Esophagus muscularis mucosa (tissue), 4 donors: ENCODE results near the gene EMC10. TPM values are rescaled to one million over a fixed set of nuclear protein-coding genes. Genes with fewer than 3 reads are reported as not detected.

ENCODE experiments used
- DNase-seq: peaks from one replicate; pipeline ENCODE4 v3.0.0-alpha.2; 2017; ENCODE audit errors: extremely low spot score
- H3K27ac ChIP-seq, 4 donors: fragments of 200-600 bp; sonication (generic); replicated peaks in 1 of 4; 1 replicate in 3 of 4; 2 replicates in 1 of 4; pipeline ENCODE4 v1.5.1; 2016 to 2019; ENCODE audit warnings: mild to moderate bottlenecking in 1 of 4
- H3K27me3 ChIP-seq, 4 donors: fragments of 200-600 bp; sonication (generic); one replicate each; pipeline versions ENCODE4 v1.5.1 to v1.6.0; 2016 to 2019
- H3K36me3 ChIP-seq, 4 donors: fragments of 200-600 bp; sonication (generic); one replicate each; pipeline ENCODE4 v1.5.1; 2016 to 2019
- H3K4me1 ChIP-seq, 4 donors: fragments of 200-600 bp; sonication (generic); one replicate each; pipeline ENCODE4 v1.5.1; 2016 to 2019
- H3K4me3 ChIP-seq, 4 donors: fragments of 200-600 bp; sonication (generic); 1 replicate in 2 of 4; 2 replicates in 2 of 4; pipeline ENCODE4 v1.5.1; 2016 to 2019; ENCODE audit warnings: mild to moderate bottlenecking in 4 of 4, moderate library complexity in 1 of 4
- H3K9me3 ChIP-seq, 4 donors: fragments of 200-600 bp; sonication (generic); 1 replicate in 3 of 4; 2 replicates in 1 of 4; pipeline ENCODE4 v1.5.1; 2016 to 2019
- CTCF ChIP-seq, 3 experiments: fragments of 200-600 bp in 2 of 3; fragments of 450-650 bp in 1 of 3; sonication (generic) in 2 of 3; IDR thresholded peaks; one replicate each; pipeline ENCODE4 v1.5.1; 2017 to 2019; ENCODE audit warnings: antibody characterized with exemption in 3 of 3, mild to moderate bottlenecking in 2 of 3, moderate library complexity in 1 of 3
- EP300 ChIP-seq: sonication (generic); formaldehyde crosslinking; IDR thresholded peaks from one replicate; pipeline ENCODE4 v1.6.1; 2017; ENCODE audit warnings: antibody characterized with exemption
- POLR2A ChIP-seq: fragments of 450-650 bp; IDR thresholded peaks from one replicate; pipeline ENCODE4 v1.6.1; 2017; ENCODE audit warnings: antibody characterized with exemption, moderate library complexity, mild to moderate bottlenecking, low read depth
- POLR2AphosphoS5 ChIP-seq, 2 donors: sonication (generic); formaldehyde crosslinking; IDR thresholded peaks; one replicate each; pipeline ENCODE4 v1.6.1; 2017; ENCODE audit warnings: antibody characterized with exemption in 2 of 2
- WGBS: methylation state at CpG from one replicate; pipeline ENCODE4 v1.1.5; 2018; 5-methylcytosine and 5-hydroxymethylcytosine counted together
- intact Hi-C: fragments of 100-400 bp; cut with DNase I; formaldehyde crosslinking; loops from one replicate; pipeline ENCODE4 v1.15.1; 2023
- total RNA-seq, 4 donors: library from RNA; depleted of rRNA; stranded (reverse); fragments of >200 nt; gene quantifications; one replicate each; pipeline versions ENCODE4 v1.1.0 to v1.2.1, GENCODE V29; 2016

EMC10 gene
- total RNA-seq, 4 donors from 2014 or later = 41.1 to 79.1 (median 59.7) TPM

GRCh38 chr19:50458396-50459066 is 17.8 kb upstream of the EMC10 start:
- WGBS = 51% methylated on average over 34 of the region's 50 CpGs
- Histone ChIP-seq H3K9me3 (no peaks in the 10 kb centered on the region), H3K4me1 (no peaks in the 10 kb centered on the region), H3K27ac (no peak overlapping the region), H3K27me3 (peaks cover 0 to 70% (median 20%) of the 10 kb centered on the region in 4 donors), H3K36me3 (no peaks in the 10 kb centered on the region), H3K4me3 (no peak overlapping the region)
- intact Hi-C loops = no loop called here
- no peak for DNase-seq
- TF ChIP-seq POLR2A (no peak), CTCF (IDR thresholded peaks at IDR 0.05) (no peak), POLR2AphosphoS5 (IDR thresholded peaks at IDR 0.05) (no peak), EP300 (no peak)

- H3K4me3 ChIP-seq = no peak overlapping the region
- no peaks in the 10 kb centered on the region for H3K36me3 ChIP-seq
- intact Hi-C loops = no loop called here
- H3K27me3 ChIP-seq = peaks cover 0 to 71% (median 20%) of the 10 kb centered on the region in 4 donors
- DNase-seq = no peak
- no peaks in the 10 kb centered on the region for H3K4me1 ChIP-seq
- 66% methylated on average over 9 of the region's 32 CpGs for WGBS
- no peak overlapping the region for H3K27ac ChIP-seq
- TF ChIP-seq CTCF (IDR thresholded peaks at IDR 0.05) = no peak
- no peak for TF ChIP-seq POLR2A
- TF ChIP-seq POLR2AphosphoS5 (IDR thresholded peaks at IDR 0.05) = no peak
- TF ChIP-seq EP300 = no peak
- no peaks in the 10 kb centered on the region for H3K9me3 ChIP-seq
Measured at GRCh38 chr19:50459067-50459456, 17.2 kb upstream of the EMC10 start.

- TF ChIP-seq POLR2AphosphoS5 (IDR thresholded peaks at IDR 0.05) (no peak), EP300 (no peak), POLR2A (no peak), CTCF (IDR thresholded peaks at IDR 0.05) (no peak)
- H3K36me3 ChIP-seq = no peaks in the 10 kb centered on the region
- H3K4me1 ChIP-seq = no peaks in the 10 kb centered on the region
- no peak for DNase-seq
- H3K4me3 ChIP-seq = no peak overlapping the region
- peaks cover 0 to 75% (median 20%) of the 10 kb centered on the region in 4 donors for H3K27me3 ChIP-seq
- 66% methylated on average over 1 of the region's 1 CpG for WGBS
- no peaks in the 10 kb centered on the region for H3K9me3 ChIP-seq
- no peak overlapping the region for H3K27ac ChIP-seq
- intact Hi-C loops = loop anchor here (2.0 kb wide), 1 partner anchor 91 kb away; no protein-coding TSS in a partner anchor
Measured at GRCh38 chr19:50459638-50460037, 16.7 kb upstream of the EMC10 start.

- intact Hi-C loops = loop anchor here (2.0 kb wide), 1 partner anchor 91 kb away; no protein-coding TSS in a partner anchor
- peaks cover 0 to 81% (median 20%) of the 10 kb centered on the region in 4 donors for H3K27me3 ChIP-seq
- 34% methylated on average over 13 of the region's 13 CpGs for WGBS
Measured at GRCh38 chr19:50460161-50460765, 16.0 kb upstream of the EMC10 start.

More at GRCh38 chr19:50460161-50460765, 16.0 kb upstream of the EMC10 start:
- H3K4me1 ChIP-seq = no peaks in the 10 kb centered on the region
- no peak for DNase-seq
- no peak overlapping the region for H3K4me3 ChIP-seq
- H3K9me3 ChIP-seq = no peaks in the 10 kb centered on the region
- H3K36me3 ChIP-seq = no peaks in the 10 kb centered on the region
- no peak for TF ChIP-seq EP300
- no peak for TF ChIP-seq POLR2AphosphoS5 (IDR thresholded peaks at IDR 0.05)
- TF ChIP-seq POLR2A = no peak
- no peak for TF ChIP-seq CTCF (IDR thresholded peaks at IDR 0.05)
- H3K27ac ChIP-seq = no peak overlapping the region
